AG09309 (cell line): ENCODE measurements around the gene ADAMTS2.

ENCODE experiments used
- DNase-seq: peaks from one replicate; pipeline ENCODE4 v3.0.0-alpha.2; 2010; ENCODE audit warnings: low read depth
- H3K4me3 ChIP-seq: 2 replicates; pipeline ENCODE4 v1.5.1; 2011; ENCODE audit warnings: mild to moderate bottlenecking, low read depth, low read length, moderate library complexity; ENCODE audit not compliant: control insufficient read depth
- TF ChIP-seq, protein P1 (sequence below): IDR thresholded peaks from 2 replicates; pipeline ENCODE4 v1.5.1; 2011; ENCODE audit warnings: mild to moderate bottlenecking, low read depth, low read length, inconsistent platforms; ENCODE audit not compliant: insufficient read depth, control insufficient read depth; ENCODE audit errors: missing control alignments

ADAMTS2 gene

GRCh38 chr5:179344431-179345182 lies 654 bp downstream of the ADAMTS2 start:
- no peak for DNase-seq
- peak overlapping the region; percentile 91 for H3K4me3 ChIP-seq
- TF ChIP-seq, protein P1, sequence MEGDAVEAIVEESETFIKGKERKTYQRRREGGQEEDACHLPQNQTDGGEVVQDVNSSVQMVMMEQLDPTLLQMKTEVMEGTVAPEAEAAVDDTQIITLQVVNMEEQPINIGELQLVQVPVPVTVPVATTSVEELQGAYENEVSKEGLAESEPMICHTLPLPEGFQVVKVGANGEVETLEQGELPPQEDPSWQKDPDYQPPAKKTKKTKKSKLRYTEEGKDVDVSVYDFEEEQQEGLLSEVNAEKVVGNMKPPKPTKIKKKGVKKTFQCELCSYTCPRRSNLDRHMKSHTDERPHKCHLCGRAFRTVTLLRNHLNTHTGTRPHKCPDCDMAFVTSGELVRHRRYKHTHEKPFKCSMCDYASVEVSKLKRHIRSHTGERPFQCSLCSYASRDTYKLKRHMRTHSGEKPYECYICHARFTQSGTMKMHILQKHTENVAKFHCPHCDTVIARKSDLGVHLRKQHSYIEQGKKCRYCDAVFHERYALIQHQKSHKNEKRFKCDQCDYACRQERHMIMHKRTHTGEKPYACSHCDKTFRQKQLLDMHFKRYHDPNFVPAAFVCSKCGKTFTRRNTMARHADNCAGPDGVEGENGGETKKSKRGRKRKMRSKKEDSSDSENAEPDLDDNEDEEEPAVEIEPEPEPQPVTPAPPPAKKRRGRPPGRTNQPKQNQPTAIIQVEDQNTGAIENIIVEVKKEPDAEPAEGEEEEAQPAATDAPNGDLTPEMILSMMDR, result no peak

GRCh38 chr5:179343719-179344430 lies 1.4 kb downstream of the ADAMTS2 start:
- TF ChIP-seq, protein P1, result peak; percentile 65
- H3K4me3 ChIP-seq, result peak overlapping the region; percentile 91
- no peak for DNase-seq

DNA sequence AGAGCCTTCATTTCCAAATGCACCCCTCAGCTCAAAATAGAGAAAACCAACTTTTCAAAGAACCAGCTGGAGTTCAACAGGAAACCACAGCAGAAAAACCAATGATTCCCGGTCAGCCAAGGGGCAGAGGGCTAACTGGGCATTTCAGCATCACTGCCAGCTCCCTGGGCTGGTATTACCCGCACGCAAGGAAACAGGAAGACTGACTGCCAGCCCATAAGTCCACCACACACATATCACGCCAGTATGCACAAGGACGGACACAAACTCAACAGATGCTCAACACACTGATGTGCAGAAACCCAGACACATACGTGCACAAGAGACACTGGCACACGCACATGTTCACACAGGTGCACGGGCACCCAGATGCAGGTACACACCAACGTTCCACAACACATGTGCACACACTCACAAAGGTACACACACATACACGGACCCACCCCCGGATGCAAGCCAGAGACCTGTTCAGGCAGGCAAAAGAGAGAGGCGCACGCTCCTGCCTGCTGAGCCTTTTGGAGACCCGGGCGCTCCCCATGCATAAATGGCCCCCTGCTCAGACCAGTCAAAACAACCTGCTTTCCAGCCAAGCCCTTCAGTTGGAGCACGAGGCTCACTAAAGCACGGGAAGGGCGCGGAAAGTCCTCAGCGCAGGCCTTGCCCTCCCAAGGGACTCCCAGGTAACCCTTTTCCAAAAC lies 2.1 kb downstream of the ADAMTS2 start:
- TF ChIP-seq, protein P1, result no peak
- no peak for DNase-seq
- H3K4me3 ChIP-seq, result peak overlapping the region; percentile 91

GRCh38 chr5:179342577-179342976 lies 2.7 kb downstream of the ADAMTS2 start:
- TF ChIP-seq, protein P1, result peak; percentile 88
- peak overlapping the region; percentile 91 for H3K4me3 ChIP-seq
- peak; percentile 45 for DNase-seq

GRCh38 chr5:179340465-179340864 lies 4.8 kb downstream of the ADAMTS2 start:
- TF ChIP-seq, protein P1, result no peak
- DNase-seq, result no peak
- no peak overlapping the region for H3K4me3 ChIP-seq

DNA sequence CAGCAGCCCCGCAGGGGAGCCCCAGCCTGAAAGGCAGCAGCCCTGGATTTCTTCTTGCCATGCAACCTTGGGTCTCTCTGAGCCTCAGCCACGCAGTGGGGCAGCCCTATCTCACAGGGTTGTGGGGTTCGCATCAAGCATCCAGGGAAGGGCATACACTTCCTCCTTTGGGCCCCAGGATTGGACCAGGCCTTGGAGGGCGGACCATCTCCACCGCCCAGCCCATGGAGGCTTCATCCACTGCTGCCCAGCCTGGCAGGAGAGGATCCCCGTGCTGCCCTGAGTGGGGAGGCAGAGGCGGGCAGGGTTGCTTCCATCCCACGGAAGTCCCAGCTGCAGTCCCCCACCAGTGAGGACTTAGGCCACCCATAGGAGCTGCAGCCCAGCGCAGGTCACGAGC lies 5.3 kb downstream of the ADAMTS2 start:
- TF ChIP-seq, protein P1, result no peak
- H3K4me3 ChIP-seq, result no peak overlapping the region
- no peak for DNase-seq
